GM18517 (cell line): ENCODE measurements around the gene B4GALT1.
A peak's percentile ranks its signal among the peaks of the same experiment; 100 is the strongest.
"Not testable (repeated sequence)": the region's sequence is repeated elsewhere in the genome, so short reads cannot be mapped to it uniquely, and the experiment has no call there.

ENCODE experiments used
- ATAC-seq: cut with Tn5 transposase; IDR thresholded peaks from one replicate; pipeline ENCODE4 v1.9.1; 2021; ENCODE audit warnings: mild to moderate bottlenecking, moderate library complexity; ENCODE audit not compliant: unreplicated experiment

The B4GALT1 gene

GRCh38 chr9:33163433-33164137 lies 3.6 kb downstream of the B4GALT1 start:
- ATAC-seq, result no peak

DNA sequence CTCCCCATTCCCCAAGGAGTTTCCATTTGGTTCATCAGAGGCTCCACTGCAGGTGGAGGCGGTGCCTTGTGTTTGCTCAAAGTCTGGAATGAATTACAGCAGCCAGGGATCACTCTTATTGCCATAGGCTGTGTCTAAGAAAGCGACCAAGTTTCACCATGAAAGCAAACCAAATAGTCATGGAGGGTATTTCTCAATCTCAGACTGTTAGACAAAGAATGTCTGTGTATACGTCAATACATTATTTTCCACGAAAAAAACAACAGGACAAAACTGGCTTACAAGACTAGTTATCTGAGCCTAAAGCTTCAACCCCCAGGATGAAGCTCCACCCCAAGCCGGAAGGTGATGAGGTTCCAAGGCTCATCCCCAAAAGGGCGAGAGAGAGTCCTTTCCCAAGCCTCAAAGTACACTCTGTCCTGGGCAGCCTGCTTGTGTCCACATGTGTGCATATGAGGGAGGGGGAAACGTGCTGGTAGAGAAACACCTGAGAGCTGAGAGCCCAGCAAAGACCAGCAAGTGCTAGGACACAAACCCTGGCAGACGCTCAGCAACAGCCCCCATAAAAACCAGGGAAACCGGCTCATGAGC lies 4.3 kb downstream of the B4GALT1 start:
- no peak for ATAC-seq

DNA sequence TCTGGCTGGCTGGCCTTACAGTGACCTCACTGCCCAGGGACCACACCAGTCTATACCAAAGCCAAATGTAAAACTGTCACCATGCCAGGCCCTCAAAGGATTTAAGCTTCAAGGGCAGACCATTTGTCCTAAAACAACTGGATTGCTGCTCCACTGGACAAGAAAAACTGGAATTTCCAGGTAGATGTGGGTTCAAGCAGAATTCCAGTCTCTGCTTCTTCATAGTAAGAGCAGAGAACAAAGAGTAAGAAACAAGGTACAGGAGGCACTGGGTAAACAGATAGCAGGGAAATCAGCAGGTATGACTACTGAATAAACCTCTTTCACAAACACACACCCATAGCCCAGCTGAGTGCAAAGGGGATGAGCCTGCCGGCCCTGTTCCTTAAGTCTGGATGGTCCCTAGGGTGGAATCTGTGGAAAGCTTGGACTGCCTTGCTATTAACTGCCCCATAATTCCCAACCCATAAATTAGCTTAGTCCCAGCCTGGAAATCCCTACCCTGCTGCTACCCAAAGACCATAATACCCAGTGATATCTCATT lies 5.5 kb downstream of the B4GALT1 start:
- no peak for ATAC-seq

- ATAC-seq, result no peak
Measured at GRCh38 chr9:33161011-33161588, 6.0 kb downstream of the B4GALT1 start.

- not testable (repeated sequence) for ATAC-seq
Measured at GRCh38 chr9:33160446-33160845, 6.7 kb downstream of the B4GALT1 start.

DNA sequence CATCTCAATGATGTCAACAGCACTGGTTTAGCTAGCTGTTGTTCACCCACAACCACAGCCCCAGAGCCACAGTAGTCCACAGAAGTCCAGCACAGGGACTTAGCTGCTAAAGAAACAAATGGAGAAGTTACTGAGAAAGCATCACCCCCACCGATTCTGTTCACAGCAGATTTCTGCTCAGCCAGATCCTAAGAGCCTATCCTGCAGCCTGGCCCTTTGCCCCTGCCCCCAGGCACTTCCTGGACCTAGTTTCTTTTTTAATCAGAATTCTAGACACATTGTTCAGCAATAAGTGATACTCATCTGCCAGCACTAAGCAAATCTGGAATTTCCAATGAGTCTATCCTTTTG lies 7.4 kb downstream of the B4GALT1 start:
- peak; percentile 24 for ATAC-seq

- ATAC-seq, result peak; percentile 26
Measured at GRCh38 chr9:33158843-33159776, 8.0 kb downstream of the B4GALT1 start.

- ATAC-seq, result peak; percentile 2
Measured at GRCh38 chr9:33157960-33158842, 8.9 kb downstream of the B4GALT1 start.

- no peak for ATAC-seq
Measured at GRCh38 chr9:33155393-33155792, 11.7 kb downstream of the B4GALT1 start.

DNA sequence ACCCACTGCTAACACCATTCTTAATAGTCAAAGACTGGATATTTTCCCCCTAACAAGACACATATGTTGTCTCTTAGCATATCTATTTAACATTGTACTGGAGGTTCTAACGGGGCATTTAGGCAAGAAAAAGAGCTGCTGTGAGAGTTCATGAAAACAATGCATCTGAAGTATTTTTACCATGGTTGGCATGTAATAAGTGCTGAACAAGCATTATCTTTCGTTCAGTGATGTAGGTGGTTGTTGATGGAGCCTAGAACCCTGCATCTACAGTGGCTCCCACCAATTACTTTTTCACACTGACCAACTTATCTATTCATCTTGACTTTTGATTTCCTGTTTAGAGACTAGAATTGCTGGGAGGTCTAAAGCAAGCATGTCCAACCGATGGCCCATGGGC lies 12.8 kb downstream of the B4GALT1 start:
- no peak for ATAC-seq

- peak; percentile 42 for ATAC-seq
Measured at GRCh38 chr9:33153666-33154065, 13.5 kb downstream of the B4GALT1 start.

DNA sequence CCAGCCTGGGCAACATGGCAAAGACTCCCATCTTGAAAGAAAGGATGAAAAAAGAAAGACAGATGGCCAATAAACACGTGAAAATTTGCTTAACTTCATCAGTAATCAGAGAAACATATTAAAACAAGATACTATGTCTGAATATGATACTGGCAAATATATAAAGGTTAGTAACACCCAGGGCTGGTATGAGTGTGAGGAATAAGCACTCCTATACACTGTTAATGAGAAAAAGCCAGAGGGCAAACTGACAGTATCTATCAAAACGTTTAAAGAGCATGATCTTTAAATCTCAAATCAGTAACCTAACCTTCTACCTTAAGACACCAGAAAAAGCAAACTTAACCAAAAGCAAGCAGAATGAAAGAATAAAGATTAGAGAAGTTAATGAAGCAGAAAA lies 14.1 kb downstream of the B4GALT1 start:
- no peak for ATAC-seq

DNA sequence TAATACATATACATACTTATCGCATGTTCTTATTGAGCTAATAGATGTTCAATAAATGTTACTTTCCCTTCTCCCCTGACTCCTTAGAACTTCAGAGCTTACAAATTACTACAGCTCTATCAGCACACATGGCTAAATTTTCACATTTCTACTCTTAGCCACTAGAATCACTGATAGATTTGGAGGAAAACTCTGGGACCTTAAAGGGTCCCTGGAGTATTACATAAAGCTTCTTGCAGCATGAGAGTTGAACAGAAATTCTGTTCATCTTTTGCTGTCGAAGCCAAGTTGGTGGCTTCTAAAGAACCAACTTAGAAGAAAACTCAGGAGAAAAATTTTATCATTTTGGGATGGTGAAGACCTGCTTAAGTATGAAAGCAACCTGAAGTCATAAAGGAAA lies 15.5 kb downstream of the B4GALT1 start:
- ATAC-seq, result no peak

DNA sequence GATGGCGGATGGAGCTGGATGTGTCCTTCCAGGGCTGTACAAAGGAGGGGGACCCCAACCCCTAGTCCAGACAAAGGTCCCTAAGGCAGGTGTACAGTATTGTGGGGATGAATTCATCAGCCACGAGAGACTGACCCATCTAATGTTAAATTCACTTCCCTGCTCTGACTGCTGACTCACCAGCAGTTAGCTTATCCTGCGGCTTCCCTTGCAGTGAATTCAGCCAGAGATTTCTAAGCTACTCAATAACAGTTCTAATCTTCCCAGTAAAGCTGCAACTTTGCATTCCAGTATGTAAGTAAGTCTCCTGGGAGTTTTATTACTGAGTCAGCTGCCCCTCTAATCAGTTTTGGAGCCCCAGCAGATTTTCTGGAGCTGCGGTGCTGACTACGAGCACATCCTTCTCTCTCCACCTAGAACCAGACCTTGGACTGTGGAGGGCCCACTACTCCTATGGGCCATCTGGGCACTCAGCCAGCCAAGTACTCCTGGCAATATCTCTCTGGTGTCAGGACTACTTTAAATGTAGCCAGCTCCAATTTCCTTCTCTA lies 16.1 kb downstream of the B4GALT1 start:
- no peak for ATAC-seq

DNA sequence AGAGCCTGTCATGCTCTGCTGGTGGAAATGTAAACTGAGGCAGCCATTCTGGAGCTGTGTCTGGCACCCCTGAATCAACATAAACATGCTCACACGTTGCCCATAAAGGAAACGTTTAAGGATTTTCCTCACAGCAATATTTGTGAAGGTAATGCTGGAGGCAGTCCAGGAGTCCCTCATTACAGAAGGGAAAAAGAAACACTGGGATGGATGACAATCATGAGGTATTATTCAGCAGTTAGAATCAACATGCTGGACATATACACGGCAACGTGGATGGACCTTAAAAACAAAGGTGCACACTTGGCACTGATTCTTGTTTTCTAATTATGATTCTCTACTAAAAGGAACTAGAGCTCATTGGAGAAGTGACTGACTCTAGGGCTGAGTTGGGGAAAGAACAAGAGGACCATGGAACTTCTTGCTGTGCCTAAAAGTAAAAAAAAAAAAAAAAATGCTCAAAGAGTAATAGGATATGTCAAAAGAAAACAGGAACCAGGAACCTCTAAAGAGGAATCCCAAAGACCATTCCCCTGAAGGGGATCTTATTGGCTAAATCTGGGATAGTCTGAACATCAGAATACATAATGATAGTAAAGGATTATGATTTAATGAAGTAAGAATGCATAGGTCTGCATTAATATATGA lies 18.6 kb downstream of the B4GALT1 start:
- ATAC-seq, result no peak

- no peak for ATAC-seq
Measured at GRCh38 chr9:33147416-33148169, 19.5 kb downstream of the B4GALT1 start.

- no peak for ATAC-seq
Measured at GRCh38 chr9:33146298-33146697, 20.8 kb downstream of the B4GALT1 start.

GRCh38 chr9:33144551-33144950 lies 22.6 kb downstream of the B4GALT1 start:
- ATAC-seq, result no peak

DNA sequence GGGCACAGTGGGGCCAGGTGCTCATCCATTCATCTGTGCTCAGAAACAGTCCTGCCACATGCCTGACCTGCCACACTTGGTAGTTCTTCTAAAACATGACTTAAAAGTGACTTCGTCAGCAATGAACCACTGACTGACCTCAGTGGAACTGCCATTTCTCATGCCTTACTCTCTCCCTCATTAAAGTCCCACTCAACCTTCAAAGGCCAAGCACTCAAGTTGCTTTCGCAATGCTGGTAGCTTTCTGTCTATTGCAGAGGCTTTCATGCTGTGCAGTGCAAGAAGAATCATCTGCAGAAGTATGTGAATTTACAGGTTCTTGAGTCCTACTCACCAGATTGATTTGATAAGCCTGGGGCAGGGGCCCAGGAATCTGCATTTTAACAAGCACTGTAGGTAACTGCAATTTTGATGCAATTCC lies 23.9 kb downstream of the B4GALT1 start:
- ATAC-seq, result no peak
